Measurements from ENCODE around the gene PM20D2. TPM values are rescaled to one million over a fixed set of nuclear protein-coding genes. Genes with fewer than 3 reads are reported as not detected.

The PM20D2 gene, protein sequence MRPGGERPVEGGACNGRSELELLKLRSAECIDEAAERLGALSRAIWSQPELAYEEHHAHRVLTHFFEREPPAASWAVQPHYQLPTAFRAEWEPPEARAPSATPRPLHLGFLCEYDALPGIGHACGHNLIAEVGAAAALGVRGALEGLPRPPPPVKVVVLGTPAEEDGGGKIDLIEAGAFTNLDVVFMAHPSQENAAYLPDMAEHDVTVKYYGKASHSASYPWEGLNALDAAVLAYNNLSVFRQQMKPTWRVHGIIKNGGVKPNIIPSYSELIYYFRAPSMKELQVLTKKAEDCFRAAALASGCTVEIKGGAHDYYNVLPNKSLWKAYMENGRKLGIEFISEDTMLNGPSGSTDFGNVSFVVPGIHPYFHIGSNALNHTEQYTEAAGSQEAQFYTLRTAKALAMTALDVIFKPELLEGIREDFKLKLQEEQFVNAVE
- 9.2 and 13.1 TPM in 2 replicates for total RNA-seq

GRCh38 chr6:89145956-89146717 is at the start of gene PM20D2:
Gene PM20D2, plus strand, starts transcription at chr6:89146055. Its CDS starts 90 bp downstream, at chr6:89146145.

GRCh38 chr6:89117211-89118108 is 28.4 kb upstream of the PM20D2 start, which contains the start of gene SRSF12:
Gene SRSF12, minus strand, starts transcription at chr6:89118071. Its CDS starts 184 bp downstream, at chr6:89117887.

Other genes with a start within 250 kb of the PM20D2 start
- 12.9 and 30.7 TPM in 2 replicates for gene RNGTT, start 182.4 kb upstream of the PM20D2 start, total RNA-seq
- 38.5 and 63.2 TPM in 2 replicates for gene PNRC1, start 65.3 kb upstream of the PM20D2 start, total RNA-seq
- gene SRSF12, start 28.0 kb upstream of the PM20D2 start, total RNA-seq, result under 0.01 and 0.37 TPM in 2 replicates
- gene GABRR1, start 71.3 kb downstream of the PM20D2 start, total RNA-seq, result not detected in 2 replicates
- gene GABRR2, start 169.2 kb downstream of the PM20D2 start, total RNA-seq, result 0.37 TPM in 1 of 2 replicates, not detected in the other
- gene UBE2J1, start 206.7 kb downstream of the PM20D2 start, total RNA-seq, result 30.1 and 38.7 TPM in 2 replicates

Data from subcutaneous preadipocyte (primary cell).